Peyer's patch (tissue), 4 donors: ENCODE results near the gene MAP3K9.

ENCODE experiments used
- POLR2A ChIP-seq, 2 donors: fragments of 450-650 bp; IDR thresholded peaks; one replicate each; pipeline ENCODE4 v1.5.1; 2017; ENCODE audit warnings: antibody characterized with exemption in 2 of 2, mild to moderate bottlenecking in 2 of 2, moderate library complexity in 2 of 2
- TF ChIP-seq, protein P1 (sequence below), 6 experiments: fragments of 450-650 bp in 4 of 6; fragments of 200-600 bp in 2 of 6; sonication (generic) in 1 of 6; IDR thresholded peaks; one replicate each; pipeline ENCODE4 v1.5.1; 2017 to 2019; ENCODE audit warnings: antibody characterized with exemption in 6 of 6, mild to moderate bottlenecking in 3 of 6, moderate library complexity in 1 of 6

DNA sequence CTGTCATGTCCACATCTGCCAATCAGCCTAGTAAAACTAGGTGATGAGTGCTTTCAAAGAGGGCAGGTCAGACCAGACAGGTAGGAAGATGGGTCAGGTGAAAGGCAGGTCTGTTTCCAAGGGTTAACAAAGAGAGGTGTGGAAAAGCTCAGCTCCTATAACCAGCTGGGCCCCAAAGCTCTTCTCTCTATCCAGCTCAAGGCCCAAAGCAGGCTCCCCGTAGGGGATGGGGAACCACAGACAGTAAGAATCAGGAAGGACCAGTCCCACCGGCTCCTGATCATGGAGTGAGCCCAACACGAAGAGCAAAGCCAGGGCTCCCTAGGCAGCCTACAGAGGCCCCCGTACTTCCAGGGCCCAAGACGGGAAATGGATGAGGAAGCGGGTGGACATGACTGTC, 84.4 kb downstream of the MAP3K9 start:
- TF ChIP-seq, protein P1, sequence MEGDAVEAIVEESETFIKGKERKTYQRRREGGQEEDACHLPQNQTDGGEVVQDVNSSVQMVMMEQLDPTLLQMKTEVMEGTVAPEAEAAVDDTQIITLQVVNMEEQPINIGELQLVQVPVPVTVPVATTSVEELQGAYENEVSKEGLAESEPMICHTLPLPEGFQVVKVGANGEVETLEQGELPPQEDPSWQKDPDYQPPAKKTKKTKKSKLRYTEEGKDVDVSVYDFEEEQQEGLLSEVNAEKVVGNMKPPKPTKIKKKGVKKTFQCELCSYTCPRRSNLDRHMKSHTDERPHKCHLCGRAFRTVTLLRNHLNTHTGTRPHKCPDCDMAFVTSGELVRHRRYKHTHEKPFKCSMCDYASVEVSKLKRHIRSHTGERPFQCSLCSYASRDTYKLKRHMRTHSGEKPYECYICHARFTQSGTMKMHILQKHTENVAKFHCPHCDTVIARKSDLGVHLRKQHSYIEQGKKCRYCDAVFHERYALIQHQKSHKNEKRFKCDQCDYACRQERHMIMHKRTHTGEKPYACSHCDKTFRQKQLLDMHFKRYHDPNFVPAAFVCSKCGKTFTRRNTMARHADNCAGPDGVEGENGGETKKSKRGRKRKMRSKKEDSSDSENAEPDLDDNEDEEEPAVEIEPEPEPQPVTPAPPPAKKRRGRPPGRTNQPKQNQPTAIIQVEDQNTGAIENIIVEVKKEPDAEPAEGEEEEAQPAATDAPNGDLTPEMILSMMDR (IDR thresholded peaks at IDR 0.05), result no peak
- no peak for TF ChIP-seq POLR2A (IDR thresholded peaks at IDR 0.05)
